Kidney (tissue), 11 donors: ENCODE measurements around the gene EIF3C. TPM values are rescaled to one million over a fixed set of nuclear protein-coding genes. Genes with fewer than 3 reads are reported as not detected.
"Not testable (repeated sequence)": the region's sequence is repeated elsewhere in the genome, so short reads cannot be mapped to it uniquely, and the experiment has no call there.

Experiments used
- DNase-seq, 5 donors: peaks; one replicate each; pipeline ENCODE4 v3.0.0-alpha.2; 2013 to 2020
- FAIRE-seq: peaks from 2 replicates; lab custom pipeline; 2012; peaks lifted over from hg19 to GRCh38; lab: Jason Lieb, UNC
- H3K27ac ChIP-seq, 2 donors: one replicate each; pipeline ENCODE4 v1.7.0; 2013; ENCODE audit warnings: low read depth in 2 of 2, low read length in 2 of 2, inconsistent platforms in 1 of 2
- H3K27me3 ChIP-seq: one replicate; pipeline ENCODE4 v1.7.1; 2013; ENCODE audit warnings: low read length, inconsistent platforms; ENCODE audit not compliant: control insufficient read depth, insufficient read depth
- H3K36me3 ChIP-seq, 3 donors: one replicate each; pipeline versions ENCODE4 v1.7.0 to v1.7.1; 2013; ENCODE audit warnings: low read length in 3 of 3, control low read depth in 1 of 3, inconsistent platforms in 1 of 3; ENCODE audit not compliant: insufficient read depth in 3 of 3, control insufficient read depth in 2 of 3
- H3K4me1 ChIP-seq, 3 donors: one replicate each; pipeline versions ENCODE4 v1.7.0 to v1.7.1; 2013; ENCODE audit warnings: low read length in 3 of 3, inconsistent platforms in 1 of 3, low read depth in 1 of 3; ENCODE audit not compliant: control insufficient read depth in 2 of 3, insufficient read depth in 2 of 3
- H3K4me3 ChIP-seq, 3 donors: one replicate each; pipeline versions ENCODE4 v1.7.0 to v1.8.1; 2013; ENCODE audit warnings: low read length in 3 of 3, control low read depth in 1 of 3, inconsistent platforms in 1 of 3
- H3K9ac ChIP-seq, 3 donors: one replicate each; pipeline versions ENCODE4 v1.7.0 to v1.7.1; 2013; ENCODE audit warnings: low read length in 3 of 3, control low read depth in 1 of 3, inconsistent platforms in 1 of 3
- H3K9me3 ChIP-seq, 3 donors: one replicate each; pipeline versions ENCODE4 v1.7.0 to v1.7.1; 2013; ENCODE audit warnings: low read length in 3 of 3, control low read depth in 1 of 3, inconsistent platforms in 1 of 3; ENCODE audit not compliant: control insufficient read depth in 2 of 3, insufficient read depth in 1 of 3
- intact Hi-C: fragments of 100-400 bp; cut with DNase I; formaldehyde crosslinking; loops from one replicate; pipeline ENCODE4 v1.11.1; 2022
- microRNA-seq: library from miRNA; unstranded; fragments of <30 nt; microRNA quantifications from one replicate; pipeline ENCODE4 v1.2.0, GENCODE V29; 2020
- polyA plus RNA-seq: library from polyadenylated mRNA; stranded (reverse); fragments of 350-450 nt; fragmentation: Illumina TruSeq; extraction: RNeasy Lipid Tissue Mini Kit (QIAGEN cat#74804); gene quantifications from one replicate; pipeline ENCODE4 v1.2.3, GENCODE V29; 2014; ENCODE audit warnings: low read depth, low replicate concordance; ENCODE audit not compliant: insufficient read depth
- total RNA-seq: library from RNA; stranded (reverse); fragmentation: NEBNext Ultra II Directional; extraction: Animal tissue kit (Norgen Biotek cat#: 25700); gene quantifications from one replicate; pipeline ENCODE4 v1.2.1, GENCODE V29; 2021
- donor health status: control.
- donor health status: control.
- donor health status: DM: yes; HTN: yes; CAD: no.
- donor health status: Normal renal cell carcinoma (clear cell type).

The EIF3C gene
- total and polyA plus RNA-seq, 2 donors from 2014 or later, result 424 to 542 TPM

GRCh38 chr16:28751487-28751886 lies 40.2 kb downstream of the EIF3C start, which contains the start of gene NPIPB9:
NPIPB9 (plus strand) TSS chr16:28751787.
- H3K9me3 ChIP-seq, H3K9ac ChIP-seq, H3K4me1 ChIP-seq, H3K27ac ChIP-seq, intact Hi-C loops, FAIRE-seq, H3K4me3 ChIP-seq, H3K36me3 ChIP-seq, DNase-seq, H3K27me3 ChIP-seq: not testable (repeated sequence)

GRCh38 chr16:28781697-28782096 lies 70.4 kb downstream of the EIF3C start:
- not testable (repeated sequence) for FAIRE-seq, H3K4me1 ChIP-seq

GRCh38 chr16:28782357-28782756 lies 71.1 kb downstream of the EIF3C start:
- H3K9ac ChIP-seq, H3K27ac ChIP-seq, DNase-seq, H3K4me1 ChIP-seq, H3K4me3 ChIP-seq, FAIRE-seq, intact Hi-C loops, H3K36me3 ChIP-seq, H3K27me3 ChIP-seq, H3K9me3 ChIP-seq: not testable (repeated sequence)

More at GRCh38 chr16:28781697-28782096, 70.4 kb downstream of the EIF3C start:
- H3K36me3 ChIP-seq, H3K27me3 ChIP-seq, intact Hi-C loops, H3K9ac ChIP-seq, H3K4me3 ChIP-seq, H3K9me3 ChIP-seq, DNase-seq, H3K27ac ChIP-seq: not testable (repeated sequence)

Small RNAs within 50 kb of the gene (microRNA-seq; reads per million reads assigned to microRNA genes)
- gene MIR6862-2, result not detected

Other genes with a start within 250 kb of the EIF3C start
- gene NPIPB7, start 239.1 kb upstream of the EIF3C start, total RNA-seq, result not detected
- not detected for gene NPIPB7, start 239.1 kb upstream of the EIF3C start, polyA plus RNA-seq
- 35.0 TPM for gene CLN3, start 219.4 kb upstream of the EIF3C start, total RNA-seq
- 54.1 TPM for gene CLN3, start 219.4 kb upstream of the EIF3C start, polyA plus RNA-seq
- gene APOBR, start 216.8 kb upstream of the EIF3C start, total RNA-seq, result 3.2 TPM
- gene APOBR, start 216.8 kb upstream of the EIF3C start, polyA plus RNA-seq, result 0.45 TPM
- 0.31 TPM for gene IL27, start 204.6 kb upstream of the EIF3C start, total RNA-seq
- gene IL27, start 204.6 kb upstream of the EIF3C start, polyA plus RNA-seq, result not detected
- gene NUPR1, start 172.5 kb upstream of the EIF3C start, total RNA-seq, result 64.7 TPM
- gene NUPR1, start 172.5 kb upstream of the EIF3C start, polyA plus RNA-seq, result 125 TPM
- 28.5 TPM for gene SGF29, start 157.5 kb upstream of the EIF3C start, total RNA-seq
- gene SGF29, start 157.5 kb upstream of the EIF3C start, polyA plus RNA-seq, result 20.6 TPM
- 1.1 TPM for gene SULT1A2, start 114.4 kb upstream of the EIF3C start, total RNA-seq
- 13.3 TPM for gene SULT1A2, start 114.4 kb upstream of the EIF3C start, polyA plus RNA-seq
- gene SULT1A1, start 101.4 kb upstream of the EIF3C start, total RNA-seq, result 20.7 TPM
- 50.2 TPM for gene SULT1A1, start 101.4 kb upstream of the EIF3C start, polyA plus RNA-seq
- 2.0 TPM for gene NPIPB8, start 73.4 kb upstream of the EIF3C start, total RNA-seq
- gene NPIPB8, start 73.4 kb upstream of the EIF3C start, polyA plus RNA-seq, result not detected
- 3.5 TPM for gene NPIPB9, start 40.3 kb downstream of the EIF3C start, total RNA-seq
- gene NPIPB9, start 40.3 kb downstream of the EIF3C start, polyA plus RNA-seq, result 0.37 TPM
- gene ATXN2L, start 111.5 kb downstream of the EIF3C start, total RNA-seq, result 102 TPM
- 43.2 TPM for gene ATXN2L, start 111.5 kb downstream of the EIF3C start, polyA plus RNA-seq
- gene TUFM, start 134.9 kb downstream of the EIF3C start, total RNA-seq, result 146 TPM
- gene TUFM, start 134.9 kb downstream of the EIF3C start, polyA plus RNA-seq, result 443 TPM
- gene SH2B1, start 152.4 kb downstream of the EIF3C start, total RNA-seq, result 64.4 TPM
- gene SH2B1, start 152.4 kb downstream of the EIF3C start, polyA plus RNA-seq, result 44.8 TPM
- 0.25 TPM for gene ATP2A1, start 167.0 kb downstream of the EIF3C start, total RNA-seq
- 0.47 TPM for gene ATP2A1, start 167.0 kb downstream of the EIF3C start, polyA plus RNA-seq
- gene RABEP2, start 213.8 kb downstream of the EIF3C start, total RNA-seq, result 30.1 TPM
- 21.0 TPM for gene RABEP2, start 213.8 kb downstream of the EIF3C start, polyA plus RNA-seq
- gene CD19, start 220.5 kb downstream of the EIF3C start, total RNA-seq, result 2.6 TPM
- 0.47 TPM for gene CD19, start 220.5 kb downstream of the EIF3C start, polyA plus RNA-seq
- gene NFATC2IP, start 239.5 kb downstream of the EIF3C start, total RNA-seq, result 31.0 TPM
- 8.9 TPM for gene NFATC2IP, start 239.5 kb downstream of the EIF3C start, polyA plus RNA-seq